Activated CD4-positive, alpha-beta T cell treated with anti-CD3 and anti-CD28 coated beads for 36 hours (primary cell): ENCODE measurements around the gene ACER3. TPM values are rescaled to one million over a fixed set of nuclear protein-coding genes. Genes with fewer than 3 reads are reported as not detected.
A peak's percentile ranks its signal among the peaks of the same experiment; 100 is the strongest.
"Not testable (repeated sequence)": the region's sequence is repeated elsewhere in the genome, so short reads cannot be mapped to it uniquely, and the experiment has no call there.

Experiments
- ATAC-seq: fragments of 200-7000 bp; cut with Tn5 transposase; one replicate; pipeline ENCODE4 v1.10.0; 2021; ENCODE audit warnings: mild to moderate bottlenecking, moderate library complexity
- CTCF ChIA-PET: fragments of 350-600 bp; sonication (Branson Sonifier 250); formaldehyde crosslinking; loops from one replicate; lab custom pipeline; 2021; ENCODE audit warnings: antibody characterized with exemption; lab: Charles Lee
- POLR2A ChIA-PET: fragments of 350-600 bp; sonication (Branson Sonifier 250); formaldehyde crosslinking; loops from one replicate; lab custom pipeline; 2021; ENCODE audit warnings: antibody characterized with exemption, inconsistent platforms; lab: Charles Lee
- DNase-seq: peaks from one replicate; pipeline ENCODE4 v3.0.0-alpha.2; 2020
- H3K27ac Mint-ChIP-seq: one replicate; pipeline ENCODE4 v1.8.0; 2021; ENCODE audit warnings: mixed read lengths
- H3K27me3 Mint-ChIP-seq: one replicate; pipeline ENCODE4 v1.8.0; 2021; ENCODE audit warnings: mixed read lengths
- H3K36me3 Mint-ChIP-seq: one replicate; pipeline ENCODE4 v1.8.0; 2021; ENCODE audit warnings: low read depth, mixed read lengths
- H3K4me1 Mint-ChIP-seq: one replicate; pipeline ENCODE4 v1.8.0; 2021; ENCODE audit warnings: mixed read lengths
- H3K4me3 Mint-ChIP-seq: one replicate; pipeline ENCODE4 v1.8.0; 2021; ENCODE audit warnings: mild to moderate bottlenecking, moderate library complexity, mixed read lengths
- H3K9me3 Mint-ChIP-seq: one replicate; pipeline ENCODE4 v1.8.0; 2021; ENCODE audit warnings: low read depth, mixed read lengths
- intact Hi-C, 2 experiments: fragments of 100-400 bp; cut with DNase I in 1 of 2; cut with micrococcal nuclease in 1 of 2; formaldehyde crosslinking; loops; one replicate each; pipeline versions ENCODE4 v1.14.2 to v1.15.1; 2022 to 2024; cut with DNase I, micrococcal nuclease
- total RNA-seq, 2 experiments: library from RNA; stranded (reverse); gene quantifications; one replicate each; pipeline ENCODE4 v1.2.3, GENCODE V29; 2021

ACER3 gene
- total RNA-seq, 2 experiments from 2014 or later = 8.9 to 10.3 TPM

DNA sequence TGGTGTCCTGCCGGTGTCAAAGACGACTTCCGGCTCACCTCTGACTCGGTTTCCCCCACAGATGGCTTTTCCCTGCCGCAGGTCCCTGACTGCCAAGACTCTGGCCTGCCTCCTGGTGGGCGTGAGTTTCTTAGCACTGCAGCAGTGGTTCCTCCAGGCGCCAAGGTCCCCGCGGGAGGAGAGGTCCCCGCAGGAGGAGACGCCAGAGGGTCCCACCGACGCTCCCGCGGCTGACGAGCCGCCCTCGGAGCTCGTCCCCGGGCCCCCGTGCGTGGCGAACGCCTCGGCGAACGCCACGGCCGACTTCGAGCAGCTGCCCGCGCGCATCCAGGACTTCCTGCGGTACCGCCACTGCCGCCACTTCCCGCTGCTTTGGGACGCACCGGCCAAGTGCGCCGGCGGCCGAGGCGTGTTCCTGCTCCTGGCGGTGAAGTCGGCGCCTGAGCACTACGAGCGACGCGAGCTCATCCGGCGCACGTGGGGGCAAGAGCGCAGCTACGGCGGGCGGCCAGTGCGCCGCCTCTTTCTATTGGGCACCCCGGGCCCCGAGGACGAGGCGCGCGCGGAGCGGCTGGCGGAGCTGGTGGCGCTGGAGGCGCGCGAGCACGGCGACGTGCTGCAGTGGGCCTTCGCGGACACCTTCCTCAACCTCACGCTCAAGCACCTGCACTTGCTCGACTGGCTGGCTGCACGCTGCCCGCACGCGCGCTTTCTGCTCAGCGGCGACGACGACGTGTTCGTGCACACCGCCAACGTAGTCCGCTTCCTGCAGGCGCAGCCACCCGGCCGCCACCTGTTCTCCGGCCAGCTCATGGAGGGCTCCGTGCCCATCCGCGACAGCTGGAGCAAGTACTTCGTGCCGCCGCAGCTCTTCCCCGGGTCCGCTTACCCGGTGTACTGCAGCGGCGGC lies 179.0 kb downstream of the ACER3 start:
- Mint-ChIP-seq H3K4me1 (peaks cover 4% of the 10 kb centered on the region), H3K27ac (no peak overlapping the region), H3K9me3 (no peaks in the 10 kb centered on the region), H3K36me3 (no peaks in the 10 kb centered on the region), H3K27me3 (peaks cover 28% of the 10 kb centered on the region), H3K4me3 (peak overlapping the region; percentile 20)
- peak; percentile 56 for DNase-seq
- CTCF ChIA-PET = interaction anchor here (0.7 to 2.7 kb wide), 7 partner anchors 16 to 229 kb away, joined by 3 to 11 read pairs (median 5); no protein-coding TSS in a partner anchor
- peak; percentile 69 for ATAC-seq
- intact Hi-C loops = loop anchor here in 1 of 2 experiments (10.0 kb wide), 1 partner anchor 305 kb away; no protein-coding TSS in a partner anchor
- POLR2A ChIA-PET = interaction anchor here (0.6 kb wide), 1 partner anchor 8 kb away, joined by 3 read pairs; no protein-coding TSS in a partner anchor

DNA sequence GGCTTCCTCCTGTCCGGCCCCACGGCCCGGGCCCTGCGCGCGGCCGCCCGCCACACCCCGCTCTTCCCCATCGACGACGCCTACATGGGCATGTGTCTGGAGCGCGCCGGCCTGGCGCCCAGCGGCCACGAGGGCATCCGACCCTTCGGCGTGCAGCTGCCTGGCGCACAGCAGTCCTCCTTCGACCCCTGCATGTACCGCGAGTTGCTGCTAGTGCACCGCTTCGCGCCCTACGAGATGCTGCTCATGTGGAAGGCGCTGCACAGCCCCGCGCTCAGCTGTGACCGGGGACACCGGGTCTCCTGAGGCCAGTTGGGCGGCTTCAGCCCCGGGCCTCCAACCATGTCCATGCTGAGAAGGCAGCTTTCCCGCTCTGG lies 179.7 kb downstream of the ACER3 start:
- H3K9me3 Mint-ChIP-seq = no peaks in the 10 kb centered on the region
- ChIA-PET POLR2A (interaction anchor here (0.6 kb wide), 1 partner anchor 258 kb away, joined by 3 read pairs; no protein-coding TSS in a partner anchor), CTCF (interaction anchor here (0.6 to 2.7 kb wide), 8 partner anchors 20 to 552 kb away, joined by 3 to 11 read pairs (median 5); no protein-coding TSS in a partner anchor)
- ATAC-seq = no peak
- no peak overlapping the region for H3K4me3 Mint-ChIP-seq
- intact Hi-C loops = loop anchor here in 1 of 2 experiments (10.0 kb wide), 1 partner anchor 306 kb away; no protein-coding TSS in a partner anchor
- H3K27me3 Mint-ChIP-seq = peaks cover 28% of the 10 kb centered on the region
- no peaks in the 10 kb centered on the region for H3K36me3 Mint-ChIP-seq
- H3K27ac Mint-ChIP-seq = no peak overlapping the region
- DNase-seq = no peak
- H3K4me1 Mint-ChIP-seq = peaks cover 4% of the 10 kb centered on the region

DNA sequence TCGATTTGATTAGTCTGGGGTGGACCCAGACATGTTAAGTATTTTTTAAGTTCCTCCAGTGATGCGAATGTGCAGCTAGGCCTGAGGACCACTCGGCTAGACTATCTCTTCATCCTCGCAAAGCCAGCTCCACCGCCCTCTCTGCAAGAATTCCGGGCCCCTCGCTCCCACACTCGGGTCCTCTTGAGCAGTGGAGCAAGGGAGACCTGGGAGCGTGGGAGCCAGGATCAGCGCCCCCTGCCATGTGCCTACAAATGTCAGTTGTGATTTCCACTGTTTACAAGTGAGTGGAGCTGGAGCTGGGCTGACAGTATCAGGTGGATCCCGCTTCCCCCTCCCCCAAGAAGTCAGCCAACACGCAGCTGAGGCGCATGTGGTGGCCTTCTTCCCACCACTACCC lies 180.2 kb downstream of the ACER3 start:
- ATAC-seq = no peak
- Mint-ChIP-seq H3K36me3 (no peaks in the 10 kb centered on the region), H3K27me3 (peaks cover 28% of the 10 kb centered on the region)

DNA sequence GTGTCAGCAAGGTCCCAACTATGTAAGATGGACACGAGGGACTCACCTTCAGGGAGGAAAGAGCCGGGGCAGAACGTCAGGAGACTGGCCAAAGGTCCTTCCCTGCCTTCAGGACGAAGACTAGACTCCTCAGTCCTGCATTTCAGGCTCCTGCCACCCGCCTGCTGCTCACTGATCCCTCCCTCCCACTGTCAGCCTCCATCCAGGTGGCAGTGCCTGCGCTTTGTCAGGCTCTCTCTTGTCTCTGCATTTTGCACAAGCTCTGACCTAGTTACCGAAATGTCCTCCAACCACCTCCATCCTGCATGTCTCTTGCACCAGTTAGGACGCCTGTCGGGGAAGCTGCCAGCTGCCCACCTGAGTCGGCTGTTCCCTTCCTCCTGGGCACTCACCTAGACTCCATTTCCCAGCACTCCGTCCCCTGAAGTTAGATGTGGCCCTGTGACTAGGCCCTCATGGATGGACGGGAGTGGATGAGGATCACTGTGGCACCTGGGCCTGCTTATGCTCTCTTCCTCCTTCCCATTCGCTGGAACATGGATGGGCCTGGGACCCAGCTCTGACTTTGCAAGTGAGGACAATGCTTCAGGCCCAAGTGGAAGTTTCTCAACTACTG lies 181.5 kb downstream of the ACER3 start:
- intact Hi-C loops = loop anchor here in 1 of 2 experiments (10.0 kb wide), 1 partner anchor 307 kb away; no protein-coding TSS in a partner anchor
- ATAC-seq (no peak), DNase-seq (no peak)
- H3K36me3 Mint-ChIP-seq = no peaks in the 10 kb centered on the region
- POLR2A ChIA-PET = no interaction called here
- H3K4me3 Mint-ChIP-seq = no peak overlapping the region
- no peak overlapping the region for H3K27ac Mint-ChIP-seq
- CTCF ChIA-PET = interaction anchor here (0.6 kb wide), 1 partner anchor 124 kb away, joined by 3 read pairs; no protein-coding TSS in a partner anchor
- peaks cover 20% of the 10 kb centered on the region for H3K27me3 Mint-ChIP-seq
- peaks cover 14% of the 10 kb centered on the region for H3K4me1 Mint-ChIP-seq
- H3K9me3 Mint-ChIP-seq = no peaks in the 10 kb centered on the region

More for the DNA sequence above, 180.2 kb downstream of the ACER3 start:
- Mint-ChIP-seq H3K27ac (no peak overlapping the region), H3K4me1 (peaks cover 4% of the 10 kb centered on the region), H3K4me3 (no peak overlapping the region), H3K9me3 (no peaks in the 10 kb centered on the region)
- ChIA-PET CTCF (interaction anchor here (0.6 to 2.7 kb wide), 5 partner anchors 9 to 552 kb away, joined by 3 to 11 read pairs (median 5); no protein-coding TSS in a partner anchor), POLR2A (interaction anchor here (0.6 kb wide), 1 partner anchor 258 kb away, joined by 3 read pairs; no protein-coding TSS in a partner anchor)
- intact Hi-C loops = loop anchor here in 1 of 2 experiments (10.0 kb wide), 1 partner anchor 306 kb away; no protein-coding TSS in a partner anchor
- DNase-seq = no peak

DNA sequence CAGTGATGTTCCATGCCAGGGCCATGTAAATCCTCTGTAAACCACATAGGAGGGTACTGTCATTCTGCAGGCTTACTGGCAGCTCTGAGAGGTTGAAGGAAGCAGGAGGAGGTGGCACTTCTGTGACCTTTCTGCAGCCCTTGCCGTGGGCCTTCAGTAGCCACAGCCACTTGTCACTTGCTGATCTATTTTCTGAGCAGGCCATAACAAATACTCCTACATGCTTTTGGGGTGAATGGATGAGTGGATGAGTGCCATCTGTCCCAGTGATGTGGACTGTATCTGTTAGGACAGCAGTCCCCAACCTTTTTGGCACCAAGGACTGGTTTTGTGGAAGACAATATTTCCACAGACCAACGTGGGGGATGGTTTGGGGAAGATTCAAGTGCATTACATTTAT lies 183.6 kb downstream of the ACER3 start:
- no peak for DNase-seq
- POLR2A ChIA-PET = no interaction called here
- H3K36me3 Mint-ChIP-seq = no peaks in the 10 kb centered on the region
- CTCF ChIA-PET = interaction anchor here (0.9 to 2.6 kb wide), 6 partner anchors 7 to 125 kb away, joined by 3 to 31 read pairs (median 4); no protein-coding TSS in a partner anchor
- no peak for ATAC-seq
- peaks cover 12% of the 10 kb centered on the region for H3K4me1 Mint-ChIP-seq
- intact Hi-C loops = loop anchor here in 1 of 2 experiments (10.0 kb wide), 1 partner anchor 310 kb away; no protein-coding TSS in a partner anchor
- no peaks in the 10 kb centered on the region for H3K9me3 Mint-ChIP-seq
- peaks cover 10% of the 10 kb centered on the region for H3K27me3 Mint-ChIP-seq
- no peak overlapping the region for H3K27ac Mint-ChIP-seq
- no peak overlapping the region for H3K4me3 Mint-ChIP-seq

DNA sequence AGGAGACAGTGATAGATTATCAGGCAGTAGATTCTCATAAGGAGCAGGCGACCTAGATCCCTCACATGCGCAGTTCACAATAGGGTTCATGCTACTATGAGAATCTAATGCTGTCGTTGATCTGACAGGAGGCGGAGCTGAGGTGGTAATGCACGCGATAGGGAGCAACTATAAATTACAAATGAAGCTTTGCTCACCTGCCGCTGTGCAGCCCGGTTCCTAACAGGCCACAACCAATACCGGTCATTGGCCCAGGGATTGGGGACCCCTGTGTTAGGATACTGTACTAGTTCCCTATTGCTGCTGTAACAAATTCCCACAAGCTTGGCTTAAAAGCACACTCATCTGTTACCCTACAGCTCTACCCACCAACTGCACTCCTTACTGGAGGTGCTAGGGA lies 184.2 kb downstream of the ACER3 start:
- no peak overlapping the region for H3K4me3 Mint-ChIP-seq
- DNase-seq = no peak
- H3K36me3 Mint-ChIP-seq = no peaks in the 10 kb centered on the region
- CTCF ChIA-PET = interaction anchor here (0.8 to 2.6 kb wide), 11 partner anchors 8 to 168 kb away, joined by 3 to 31 read pairs (median 4); no protein-coding TSS in a partner anchor
- no peak for ATAC-seq
- POLR2A ChIA-PET = no interaction called here
- peaks cover 12% of the 10 kb centered on the region for H3K4me1 Mint-ChIP-seq
- H3K27ac Mint-ChIP-seq = no peak overlapping the region
- peaks cover 10% of the 10 kb centered on the region for H3K27me3 Mint-ChIP-seq
- intact Hi-C loops = loop anchor here (1.0 to 10.0 kb wide), 4 partner anchors 123 to 808 kb away; no protein-coding TSS in a partner anchor
- H3K9me3 Mint-ChIP-seq = no peaks in the 10 kb centered on the region

DNA sequence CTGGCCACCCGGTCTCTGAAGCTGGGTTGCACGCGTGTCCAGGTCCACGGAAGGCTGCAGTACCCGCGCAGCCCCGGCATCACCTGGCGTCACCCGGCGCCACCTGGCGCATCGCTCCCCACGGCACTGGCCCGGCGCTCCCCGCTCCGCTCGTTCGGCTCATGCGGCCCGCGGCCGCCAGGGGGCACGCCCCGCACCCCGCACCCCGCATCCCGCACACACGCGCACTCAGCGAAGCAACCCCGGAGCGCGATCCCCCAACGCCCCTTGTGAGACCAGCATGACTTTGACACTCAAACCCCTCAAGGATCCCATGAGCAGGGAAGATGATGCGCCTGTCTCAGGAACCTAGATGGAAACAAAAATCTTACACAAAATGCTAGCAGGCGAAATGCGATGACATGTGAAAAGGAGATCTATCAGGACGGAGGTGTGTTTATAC lies 185.4 kb downstream of the ACER3 start:
- DNase-seq (peak; percentile 84), ATAC-seq (peak; percentile 67)
- ChIA-PET CTCF (interaction anchor here (0.6 to 2.6 kb wide), 8 partner anchors 19 to 169 kb away, joined by 4 to 31 read pairs (median 4); no protein-coding TSS in a partner anchor), POLR2A (interaction anchor here (0.8 kb wide), 1 partner anchor 17 kb away, joined by 3 read pairs; no protein-coding TSS in a partner anchor)
- Mint-ChIP-seq H3K27ac (no peak overlapping the region), H3K4me3 (no peak overlapping the region), H3K9me3 (no peaks in the 10 kb centered on the region), H3K4me1 (peaks cover 12% of the 10 kb centered on the region), H3K36me3 (no peaks in the 10 kb centered on the region), H3K27me3 (peaks cover 3% of the 10 kb centered on the region)
- intact Hi-C loops = loop anchor here (1.0 to 10.0 kb wide), 7 partner anchors 124 to 809 kb away; no protein-coding TSS in a partner anchor

DNA sequence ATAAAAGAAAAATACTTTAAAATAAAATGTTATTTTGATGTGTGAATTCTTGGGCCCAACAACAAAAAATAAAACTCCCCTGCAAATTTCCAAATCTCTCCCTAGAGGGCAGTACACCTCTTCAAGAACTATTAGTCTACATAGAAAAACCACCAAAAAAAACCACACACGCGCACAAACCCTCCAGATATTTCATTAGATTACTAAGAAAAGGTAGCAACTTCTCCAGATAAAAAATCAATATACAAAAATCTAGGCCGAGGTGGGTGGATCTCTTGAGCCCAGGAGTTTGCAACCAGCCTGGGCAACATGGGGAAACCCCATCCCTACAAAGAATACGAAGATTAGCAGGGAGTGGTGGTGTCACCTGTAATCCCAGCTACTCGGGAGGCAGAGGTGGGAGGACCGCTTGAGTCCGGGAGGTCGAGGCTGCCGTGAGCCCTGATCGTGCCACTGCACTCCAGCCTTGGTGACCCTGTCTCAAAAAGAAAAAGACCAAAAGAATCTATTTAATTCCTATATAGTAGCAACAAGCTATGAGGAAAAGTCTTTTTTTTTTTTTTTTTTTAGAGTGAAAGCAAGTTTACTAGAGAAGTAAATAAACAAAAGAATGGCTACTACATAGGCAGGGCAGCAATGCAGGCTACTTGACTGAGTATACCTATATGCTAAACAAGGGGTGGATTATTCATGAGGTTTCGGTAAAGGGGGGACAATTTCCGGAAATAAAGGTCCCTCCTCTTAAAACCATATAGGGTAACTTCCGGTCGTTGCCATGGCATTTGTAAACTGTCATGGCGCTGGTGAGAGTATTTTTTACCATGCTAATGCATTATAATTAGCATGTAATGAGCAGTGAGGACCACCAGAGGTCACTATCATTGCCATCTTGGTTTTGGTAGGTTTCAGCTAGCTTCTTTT lies 186.5 kb downstream of the ACER3 start:
- H3K36me3 Mint-ChIP-seq = no peaks in the 10 kb centered on the region
- ATAC-seq (peak; percentile 95), DNase-seq (peak; percentile 82)
- no peaks in the 10 kb centered on the region for H3K9me3 Mint-ChIP-seq
- CTCF ChIA-PET = interaction anchor here (0.6 to 3.0 kb wide), 21 partner anchors 10 to 679 kb away, joined by 3 to 64 read pairs (median 4); partner anchors contain the start of gene B3GNT6
- POLR2A ChIA-PET = interaction anchor here (0.6 to 0.7 kb wide), 6 partner anchors 8 to 772 kb away, joined by 3 to 5 read pairs (median 3); no protein-coding TSS in a partner anchor
- peaks cover 12% of the 10 kb centered on the region for H3K4me1 Mint-ChIP-seq
- H3K27me3 Mint-ChIP-seq = no peaks in the 10 kb centered on the region
- H3K4me3 Mint-ChIP-seq = peak overlapping the region; percentile 64
- H3K27ac Mint-ChIP-seq = peak overlapping the region; percentile 62
- intact Hi-C loops = loop anchor here (1.0 to 10.0 kb wide), 10 partner anchors 19 to 810 kb away; partner anchors contain the start of genes CAPN5 (in 2 of the 2) and ACER3 (in 1 of the 2)

DNA sequence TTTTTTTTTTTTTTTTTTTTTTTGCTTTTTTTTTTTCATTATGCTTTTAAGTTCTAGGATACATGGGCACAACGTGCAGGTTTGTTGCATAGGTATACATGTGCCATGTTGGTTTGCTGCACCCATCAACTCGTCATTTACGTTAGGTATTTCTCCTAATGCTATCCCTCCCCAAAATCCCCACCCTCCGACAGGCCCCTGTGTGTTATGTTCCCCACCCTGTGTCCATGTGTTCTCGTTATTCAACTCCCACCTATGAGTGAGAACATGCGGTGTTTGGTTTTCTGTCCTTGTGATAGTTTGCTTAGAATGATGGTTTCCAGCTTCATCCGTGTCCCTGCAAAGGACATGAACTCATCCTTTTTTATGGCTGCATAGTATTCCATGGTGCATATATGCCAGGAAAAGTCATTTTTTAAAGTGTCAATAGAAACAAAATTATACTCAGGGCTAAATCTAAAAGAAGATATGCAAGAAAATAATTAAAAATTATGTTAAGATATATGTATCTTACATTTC lies 187.3 kb downstream of the ACER3 start:
- not testable (repeated sequence) for H3K9me3 Mint-ChIP-seq, ATAC-seq, H3K27me3 Mint-ChIP-seq, H3K4me3 Mint-ChIP-seq, H3K27ac Mint-ChIP-seq, H3K36me3 Mint-ChIP-seq, DNase-seq
- intact Hi-C loops = loop anchor here (1.0 to 10.0 kb wide), 10 partner anchors 18 to 811 kb away; partner anchors contain the start of genes CAPN5 (in 2 of the 2) and ACER3 (in 1 of the 2)
- ChIA-PET CTCF (interaction anchor here (0.6 to 3.0 kb wide), 18 partner anchors 10 to 363 kb away, joined by 3 to 64 read pairs (median 4); partner anchors contain the start of gene B3GNT6), POLR2A (interaction anchor here (0.6 to 0.7 kb wide), 3 partner anchors 9 to 248 kb away, joined by 3 read pairs; no protein-coding TSS in a partner anchor)
- peaks cover 12% of the 10 kb centered on the region for H3K4me1 Mint-ChIP-seq
